GM19240 (cell line): ENCODE data around the gene WRAP73.

Experiments used
- DNase-seq: peaks from one replicate; pipeline ENCODE4 v3.0.0; 2011; ENCODE audit warnings: low spot score; ENCODE audit not compliant: insufficient read length

WRAP73 gene

GRCh38 chr1:3669421-3669821, 19.5 kb upstream of the WRAP73 start:
- no peak for DNase-seq

- DNase-seq: no peak
Measured at GRCh38 chr1:3668585-3669300, 18.8 kb upstream of the WRAP73 start.

GRCh38 chr1:3668148-3668547, 18.2 kb upstream of the WRAP73 start:
- DNase-seq: no peak

GRCh38 chr1:3664700-3665375, 14.9 kb upstream of the WRAP73 start:
- DNase-seq: no peak

GRCh38 chr1:3663999-3664699, 14.2 kb upstream of the WRAP73 start:
- no peak for DNase-seq

- DNase-seq: no peak
Measured at GRCh38 chr1:3662080-3662671, 12.3 kb upstream of the WRAP73 start.

- no peak for DNase-seq
Measured at GRCh38 chr1:3661631-3662030, 11.7 kb upstream of the WRAP73 start.

GRCh38 chr1:3660704-3661103, 10.8 kb upstream of the WRAP73 start:
- DNase-seq: no peak

- DNase-seq: no peak
Measured at GRCh38 chr1:3659093-3659492, 9.2 kb upstream of the WRAP73 start.

- DNase-seq: no peak
Measured at GRCh38 chr1:3658231-3658615, 8.3 kb upstream of the WRAP73 start.

GRCh38 chr1:3657578-3658230, 7.8 kb upstream of the WRAP73 start:
- no peak for DNase-seq

- no peak for DNase-seq
Measured at GRCh38 chr1:3657096-3657475, 7.2 kb upstream of the WRAP73 start.

- DNase-seq: peak; percentile 52
Measured at GRCh38 chr1:3656450-3657095, 6.7 kb upstream of the WRAP73 start.

- no peak for DNase-seq
Measured at GRCh38 chr1:3654549-3655281, 4.8 kb upstream of the WRAP73 start.

GRCh38 chr1:3653286-3653618, 3.3 kb upstream of the WRAP73 start:
- no peak for DNase-seq

GRCh38 chr1:3652548-3653285, 2.8 kb upstream of the WRAP73 start:
- no peak for DNase-seq

GRCh38 chr1:3651930-3652547, 2.1 kb upstream of the WRAP73 start, which contains the start of gene TP73:
Gene TP73, plus strand, starts transcription at chr1:3652516. Its CDS starts 29,850 bp downstream, at chr1:3682366.
- DNase-seq: no peak

GRCh38 chr1:3651026-3651929, 1.4 kb upstream of the WRAP73 start:
- no peak for DNase-seq
